GM12873 (cell line): ENCODE results near the gene MAD1L1.

ENCODE experiments used
- TF ChIP-seq, protein P1 (sequence below): IDR thresholded peaks from 2 replicates; pipeline ENCODE4 v1.5.1; 2012; ENCODE audit warnings: low read depth, mild to moderate bottlenecking, moderate library complexity, low read length, control low read depth; ENCODE audit not compliant: insufficient read depth; ENCODE audit errors: missing control alignments

MAD1L1 gene

DNA sequence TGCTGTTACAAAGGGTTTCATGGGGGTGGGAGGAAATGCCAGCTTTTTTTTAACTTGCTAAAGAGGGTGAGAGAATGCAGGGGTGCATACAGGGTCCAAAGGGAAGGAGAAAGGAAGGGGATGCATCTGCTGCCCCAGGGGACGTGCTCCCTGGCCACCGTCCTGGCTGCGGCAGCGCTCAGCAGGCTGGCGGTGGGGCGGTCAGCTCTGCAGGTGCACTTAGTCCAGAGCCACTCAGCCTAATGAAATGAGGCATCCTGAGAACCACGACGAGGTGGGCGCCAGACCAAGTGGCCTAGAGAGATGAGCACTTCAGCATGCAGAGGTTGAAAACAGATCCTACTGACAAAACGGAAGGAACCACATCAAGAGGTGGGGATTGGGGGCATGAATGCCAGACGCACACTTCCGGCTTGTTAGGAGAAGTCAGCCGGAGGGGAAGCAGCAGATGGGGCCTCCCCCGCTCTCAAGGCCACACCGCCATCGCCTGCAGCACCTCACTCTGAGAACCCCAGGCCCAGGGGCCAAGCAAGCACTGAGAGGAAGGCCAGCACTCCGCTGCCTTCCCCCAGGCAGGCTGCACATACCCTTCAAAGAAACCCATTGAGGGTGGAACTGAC, 94.5 kb downstream of the MAD1L1 start:
- TF ChIP-seq, protein P1, sequence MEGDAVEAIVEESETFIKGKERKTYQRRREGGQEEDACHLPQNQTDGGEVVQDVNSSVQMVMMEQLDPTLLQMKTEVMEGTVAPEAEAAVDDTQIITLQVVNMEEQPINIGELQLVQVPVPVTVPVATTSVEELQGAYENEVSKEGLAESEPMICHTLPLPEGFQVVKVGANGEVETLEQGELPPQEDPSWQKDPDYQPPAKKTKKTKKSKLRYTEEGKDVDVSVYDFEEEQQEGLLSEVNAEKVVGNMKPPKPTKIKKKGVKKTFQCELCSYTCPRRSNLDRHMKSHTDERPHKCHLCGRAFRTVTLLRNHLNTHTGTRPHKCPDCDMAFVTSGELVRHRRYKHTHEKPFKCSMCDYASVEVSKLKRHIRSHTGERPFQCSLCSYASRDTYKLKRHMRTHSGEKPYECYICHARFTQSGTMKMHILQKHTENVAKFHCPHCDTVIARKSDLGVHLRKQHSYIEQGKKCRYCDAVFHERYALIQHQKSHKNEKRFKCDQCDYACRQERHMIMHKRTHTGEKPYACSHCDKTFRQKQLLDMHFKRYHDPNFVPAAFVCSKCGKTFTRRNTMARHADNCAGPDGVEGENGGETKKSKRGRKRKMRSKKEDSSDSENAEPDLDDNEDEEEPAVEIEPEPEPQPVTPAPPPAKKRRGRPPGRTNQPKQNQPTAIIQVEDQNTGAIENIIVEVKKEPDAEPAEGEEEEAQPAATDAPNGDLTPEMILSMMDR, result no peak

DNA sequence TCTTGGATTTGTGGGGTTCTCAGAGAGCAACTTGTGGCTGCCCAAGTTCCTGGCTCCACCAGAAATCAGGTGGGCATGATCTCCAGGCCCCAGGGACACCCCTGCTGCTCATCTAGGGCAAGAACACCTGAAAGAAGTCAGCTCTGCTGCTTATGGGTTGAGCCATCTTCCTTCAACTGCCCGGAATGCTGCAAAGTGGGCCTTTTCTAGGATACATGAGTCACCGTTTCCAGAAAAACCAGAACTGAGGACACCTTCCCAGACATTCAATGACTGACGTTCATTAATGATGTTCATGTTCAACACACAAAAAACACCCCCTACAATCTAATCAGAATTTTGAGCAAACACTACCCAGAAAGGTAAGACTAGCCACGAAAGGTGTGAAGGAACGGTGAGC, 98.0 kb downstream of the MAD1L1 start:
- TF ChIP-seq, protein P1, result no peak

DNA sequence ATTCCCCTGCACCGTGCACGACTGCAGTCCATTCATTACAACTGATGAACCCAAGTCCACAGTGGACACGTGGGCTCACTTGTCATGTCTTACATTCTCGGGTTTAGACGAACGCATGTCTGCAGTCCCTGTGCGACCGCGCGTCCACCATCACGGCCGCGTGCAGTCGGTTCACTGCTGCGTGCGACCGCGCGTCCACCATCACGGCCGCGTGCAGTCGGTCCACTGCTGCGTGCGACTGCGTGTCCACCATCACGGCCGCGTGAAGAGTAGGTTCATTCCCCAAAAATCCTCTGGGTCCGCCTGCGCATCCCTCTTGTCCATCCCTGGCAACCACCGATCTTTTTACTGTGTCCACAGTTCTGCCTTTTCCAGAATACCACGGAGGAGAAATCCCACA, 100.5 kb downstream of the MAD1L1 start:
- TF ChIP-seq, protein P1, result no peak

DNA sequence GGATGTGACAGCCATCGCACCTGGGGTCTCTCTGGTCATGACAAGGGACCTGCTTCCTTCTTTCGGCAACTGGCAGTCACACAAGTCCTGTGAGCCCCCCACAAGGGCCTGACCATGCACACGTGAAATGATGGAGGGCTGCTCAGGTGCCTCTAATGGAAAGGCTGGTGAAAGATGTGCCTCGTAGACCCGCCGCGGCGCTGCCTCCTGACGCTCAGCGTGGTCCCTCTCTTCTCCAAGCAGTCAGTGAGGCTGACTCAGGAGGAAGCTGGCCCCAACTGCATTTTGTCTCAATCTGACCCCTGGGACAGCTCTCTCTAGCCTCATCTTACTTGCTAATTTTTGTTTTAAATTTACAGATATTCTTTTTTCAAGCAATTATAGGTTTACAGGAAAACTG, 100.9 kb downstream of the MAD1L1 start:
- TF ChIP-seq, protein P1, result no peak

DNA sequence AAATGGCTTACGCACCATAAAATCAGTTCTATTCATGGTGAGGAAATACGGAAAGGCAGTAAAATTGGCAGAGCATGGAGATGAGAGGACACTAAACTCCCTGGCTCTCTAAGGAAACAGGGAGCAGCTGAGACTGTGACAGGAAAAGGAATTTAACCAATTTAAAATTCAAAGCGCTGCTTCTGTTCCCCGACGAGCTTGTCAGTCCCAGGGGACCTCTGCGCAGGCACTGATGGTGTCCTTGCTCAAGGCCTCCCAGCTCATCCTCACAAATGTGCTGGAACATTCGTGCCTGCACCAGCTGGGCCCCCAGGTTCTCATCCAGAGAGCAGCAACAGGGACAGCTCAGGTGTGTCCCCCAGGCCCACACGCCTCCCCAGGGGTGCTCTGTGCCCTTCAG, 101.4 kb downstream of the MAD1L1 start:
- TF ChIP-seq, protein P1, result no peak

DNA sequence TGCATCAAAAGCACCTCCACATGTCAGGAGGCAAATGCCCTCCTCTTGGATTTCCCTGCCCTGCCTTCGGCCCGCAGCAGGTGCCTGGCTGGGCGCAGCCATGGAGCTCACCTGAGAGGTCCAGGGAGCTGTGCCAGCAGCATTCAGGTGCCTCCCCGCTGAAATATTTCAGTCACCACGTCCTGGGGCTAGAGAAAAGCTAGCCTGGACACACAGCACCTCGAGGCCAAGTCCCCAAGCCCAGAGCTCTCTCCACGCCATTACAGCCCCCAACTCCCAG, 102.7 kb downstream of the MAD1L1 start:
- TF ChIP-seq, protein P1, result no peak

DNA sequence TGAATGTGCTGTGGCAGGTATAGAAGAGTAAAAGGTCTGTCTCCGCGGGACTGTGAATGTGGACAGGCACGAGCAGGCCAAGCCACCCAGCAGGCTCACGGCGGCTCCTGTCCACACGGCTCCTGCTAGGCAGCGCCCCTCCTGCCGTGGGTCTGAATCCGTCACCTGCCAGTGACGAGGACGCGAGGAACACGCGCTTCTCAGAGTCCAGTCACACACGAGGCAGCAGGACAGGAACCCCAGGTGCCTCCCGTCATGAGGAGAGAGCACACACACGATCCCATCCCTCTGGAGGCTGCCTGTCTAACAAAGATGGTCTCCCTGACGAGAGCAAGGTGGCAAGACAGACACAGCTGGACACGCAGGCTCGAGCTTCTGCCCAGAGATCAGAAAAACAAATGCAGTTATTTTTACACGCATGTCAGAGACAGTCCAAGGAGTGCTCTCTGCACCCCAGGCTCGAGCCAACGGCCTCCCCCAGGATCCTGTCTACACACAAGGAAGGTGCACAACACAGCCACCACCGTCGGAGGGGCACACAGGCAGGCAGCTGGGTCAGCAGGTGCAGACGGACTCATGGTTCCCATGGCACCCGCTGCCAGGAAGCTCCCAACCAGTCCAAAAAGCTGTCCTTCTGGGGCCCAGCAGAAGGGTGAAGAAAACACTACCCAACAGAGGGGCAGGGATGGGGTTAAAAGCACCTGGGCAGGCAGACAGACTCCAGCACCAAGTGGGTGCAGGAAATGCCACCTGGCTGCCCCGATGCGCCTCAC, 103.2 kb downstream of the MAD1L1 start:
- TF ChIP-seq, protein P1, result no peak
